ENCODE data around the gene NUDT17.

Gene NUDT17

GRCh38 chr1:145847827-145848226 lies 2.4 kb downstream of the NUDT17 start:
- DNase-seq, result no peak

- DNase-seq, result no peak
Measured at GRCh38 chr1:145849356-145850160, 4.1 kb downstream of the NUDT17 start.

- DNase-seq, result no peak
Measured at GRCh38 chr1:145855426-145855948, 10.1 kb downstream of the NUDT17 start.

- no peak for DNase-seq
Measured at GRCh38 chr1:145857170-145857569, 11.7 kb downstream of the NUDT17 start.

- DNase-seq, result peak; percentile 71
Measured at GRCh38 chr1:145858238-145858900, 12.9 kb downstream of the NUDT17 start.

- peak; percentile 94 for DNase-seq
Measured at GRCh38 chr1:145858901-145859490, 13.6 kb downstream of the NUDT17 start, which contains the start of gene PIAS3. PIAS3 (minus strand) TSS chr1:145859081; CDS start chr1:145858990, 91 bp downstream.

- DNase-seq, result peak; percentile 90
Measured at GRCh38 chr1:145859491-145860023, 14.1 kb downstream of the NUDT17 start.

GRCh38 chr1:145863282-145864018 lies 18.0 kb downstream of the NUDT17 start:
- DNase-seq, result no peak

- DNase-seq, result no peak
Measured at GRCh38 chr1:145868232-145868631, 22.8 kb downstream of the NUDT17 start.

- DNase-seq, result peak; percentile 57
Measured at GRCh38 chr1:145871994-145872924, 26.8 kb downstream of the NUDT17 start.

GRCh38 chr1:145874646-145875045 lies 29.2 kb downstream of the NUDT17 start:
- no peak for DNase-seq

- DNase-seq, result no peak
Measured at GRCh38 chr1:145877923-145878486, 32.6 kb downstream of the NUDT17 start.

GRCh38 chr1:145878724-145879123 lies 33.3 kb downstream of the NUDT17 start:
- DNase-seq, result no peak

GRCh38 chr1:145879775-145880174 lies 34.3 kb downstream of the NUDT17 start:
- DNase-seq, result no peak

- no peak for DNase-seq
Measured at GRCh38 chr1:145884675-145885074, 39.2 kb downstream of the NUDT17 start.

- peak; percentile 95 for DNase-seq
Measured at GRCh38 chr1:145885738-145886287, 40.4 kb downstream of the NUDT17 start, which contains the start of gene ANKRD35. ANKRD35 (minus strand) TSS chr1:145885866; CDS start chr1:145885758, 108 bp downstream.

- no peak for DNase-seq
Measured at GRCh38 chr1:145886390-145886789, 41.0 kb downstream of the NUDT17 start.

GRCh38 chr1:145886816-145887215 lies 41.4 kb downstream of the NUDT17 start:
- DNase-seq, result no peak

- DNase-seq, result no peak
Measured at GRCh38 chr1:145887631-145888030, 42.2 kb downstream of the NUDT17 start.

- DNase-seq, result no peak
Measured at GRCh38 chr1:145889722-145890121, 44.3 kb downstream of the NUDT17 start.

GRCh38 chr1:145891143-145891542 lies 45.7 kb downstream of the NUDT17 start:
- no peak for DNase-seq

Measured in stimulated activated CD4-positive, alpha-beta T cell treated with anti-CD3 and anti-CD28 coated beads, Interleukin-15, amount 100 ng/mL, for 24 hours (primary cell).